ENCODE data around the gene IL33. TPM values are rescaled to one million over a fixed set of nuclear protein-coding genes. Genes with fewer than 3 reads are reported as not detected.

The IL33 gene
- total RNA-seq, 1 experiment from 2014 or later, result 0.07 TPM

DNA sequence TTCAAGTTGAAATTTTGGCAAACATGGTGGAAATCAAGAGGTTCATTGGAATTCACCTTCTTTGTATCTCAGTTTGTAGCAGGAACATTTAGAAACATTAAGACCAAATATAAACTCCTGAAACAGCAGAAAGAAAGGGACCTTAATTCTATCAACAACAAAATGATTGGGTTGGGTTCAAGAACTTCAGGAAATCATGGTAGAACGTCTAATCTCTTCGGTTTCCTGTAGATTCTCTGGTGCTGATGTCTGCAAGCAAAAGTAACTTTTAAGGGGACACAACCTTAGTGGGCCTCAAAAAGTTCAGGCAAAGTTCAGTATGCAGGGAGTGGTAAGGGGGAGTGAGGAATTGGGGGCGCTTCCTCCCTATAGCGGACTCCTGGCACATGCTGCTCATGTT lies 3.4 kb downstream of the IL33 start:
- Mint-ChIP-seq H3K27me3 (ENCODE audit: low read depth) (no peaks in the 10 kb centered on the region), H3K27ac (no peak overlapping the region), H3K36me3 (no peaks in the 10 kb centered on the region), H3K4me3 (no peak overlapping the region), H3K9me3 (no peaks in the 10 kb centered on the region), H3K4me1 (peaks cover 9% of the 10 kb centered on the region)
- no peak for ATAC-seq
- no peak for TF ChIP-seq IRF2 (CRISPR knock-in tag; IDR thresholded peaks at IDR 0.05; ENCODE audit: borderline replicate concordance, low read depth)
- TF ChIP-seq, protein P1, sequence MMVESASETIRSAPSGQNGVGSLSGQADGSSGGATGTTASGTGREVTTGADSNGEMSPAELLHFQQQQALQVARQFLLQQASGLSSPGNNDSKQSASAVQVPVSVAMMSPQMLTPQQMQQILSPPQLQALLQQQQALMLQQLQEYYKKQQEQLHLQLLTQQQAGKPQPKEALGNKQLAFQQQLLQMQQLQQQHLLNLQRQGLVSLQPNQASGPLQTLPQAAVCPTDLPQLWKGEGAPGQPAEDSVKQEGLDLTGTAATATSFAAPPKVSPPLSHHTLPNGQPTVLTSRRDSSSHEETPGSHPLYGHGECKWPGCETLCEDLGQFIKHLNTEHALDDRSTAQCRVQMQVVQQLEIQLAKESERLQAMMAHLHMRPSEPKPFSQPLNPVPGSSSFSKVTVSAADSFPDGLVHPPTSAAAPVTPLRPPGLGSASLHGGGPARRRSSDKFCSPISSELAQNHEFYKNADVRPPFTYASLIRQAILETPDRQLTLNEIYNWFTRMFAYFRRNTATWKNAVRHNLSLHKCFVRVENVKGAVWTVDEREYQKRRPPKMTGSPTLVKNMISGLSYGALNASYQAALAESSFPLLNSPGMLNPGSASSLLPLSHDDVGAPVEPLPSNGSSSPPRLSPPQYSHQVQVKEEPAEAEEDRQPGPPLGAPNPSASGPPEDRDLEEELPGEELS (CRISPR knock-in tag; IDR thresholded peaks at IDR 0.05), result no peak
- TF ChIP-seq ZBTB21 (CRISPR knock-in tag; IDR thresholded peaks at IDR 0.05; ENCODE audit: borderline replicate concordance), result no peak
- TF ChIP-seq ZBTB43 (CRISPR knock-in tag; IDR thresholded peaks at IDR 0.05), result no peak
- ChIA-PET POLR2A (no interaction called here), CTCF (no interaction called here)
- no peak for DNase-seq (ENCODE audit: low spot score)

GRCh38 chr9:6219981-6220380 lies 4.4 kb downstream of the IL33 start:
- no peaks in the 10 kb centered on the region for H3K9me3 Mint-ChIP-seq
- peaks cover 9% of the 10 kb centered on the region for H3K4me1 Mint-ChIP-seq
- no peak overlapping the region for H3K4me3 Mint-ChIP-seq
- no peaks in the 10 kb centered on the region for H3K36me3 Mint-ChIP-seq
- no peaks in the 10 kb centered on the region for H3K27me3 Mint-ChIP-seq (ENCODE audit: low read depth)
- H3K27ac Mint-ChIP-seq, result no peak overlapping the region
- ChIA-PET CTCF (no interaction called here), POLR2A (no interaction called here)
- no peak for DNase-seq (ENCODE audit: low spot score)
- no peak for ATAC-seq
- TF ChIP-seq STAT6 (CRISPR knock-in tag; conservative IDR thresholded peaks at IDR 0.05; ENCODE audit: low read depth) (no peak), GRHL2 (CRISPR knock-in tag; IDR thresholded peaks at IDR 0.05; ENCODE audit: insufficient replicate concordance, severe bottlenecking) (no peak), E2F1 (CRISPR knock-in tag; IDR thresholded peaks at IDR 0.05) (no peak), OVOL2 (CRISPR knock-in tag; IDR thresholded peaks at IDR 0.05; ENCODE audit: borderline replicate concordance) (no peak), ZNF263 (CRISPR knock-in tag; IDR thresholded peaks at IDR 0.05; ENCODE audit: low read depth) (no peak), CBFB (CRISPR knock-in tag; IDR thresholded peaks at IDR 0.05; ENCODE audit: low read depth) (no peak), PRRX2 (CRISPR knock-in tag; IDR thresholded peaks at IDR 0.05) (no peak), TCF7 (CRISPR knock-in tag; IDR thresholded peaks at IDR 0.05; ENCODE audit: low read depth) (no peak), JAZF1 (CRISPR knock-in tag; IDR thresholded peaks at IDR 0.05) (no peak), EMX1 (CRISPR knock-in tag; IDR thresholded peaks at IDR 0.05) (no peak), ATF1 (CRISPR knock-in tag; IDR thresholded peaks at IDR 0.05) (no peak), NFATC4 (CRISPR knock-in tag; IDR thresholded peaks at IDR 0.05) (no peak), TEAD1 (CRISPR knock-in tag; IDR thresholded peaks at IDR 0.05) (no peak), MAX (CRISPR knock-in tag; IDR thresholded peaks at IDR 0.05) (no peak), MYBL2 (CRISPR knock-in tag; IDR thresholded peaks at IDR 0.05) (no peak)
- TF ChIP-seq, protein P2, sequence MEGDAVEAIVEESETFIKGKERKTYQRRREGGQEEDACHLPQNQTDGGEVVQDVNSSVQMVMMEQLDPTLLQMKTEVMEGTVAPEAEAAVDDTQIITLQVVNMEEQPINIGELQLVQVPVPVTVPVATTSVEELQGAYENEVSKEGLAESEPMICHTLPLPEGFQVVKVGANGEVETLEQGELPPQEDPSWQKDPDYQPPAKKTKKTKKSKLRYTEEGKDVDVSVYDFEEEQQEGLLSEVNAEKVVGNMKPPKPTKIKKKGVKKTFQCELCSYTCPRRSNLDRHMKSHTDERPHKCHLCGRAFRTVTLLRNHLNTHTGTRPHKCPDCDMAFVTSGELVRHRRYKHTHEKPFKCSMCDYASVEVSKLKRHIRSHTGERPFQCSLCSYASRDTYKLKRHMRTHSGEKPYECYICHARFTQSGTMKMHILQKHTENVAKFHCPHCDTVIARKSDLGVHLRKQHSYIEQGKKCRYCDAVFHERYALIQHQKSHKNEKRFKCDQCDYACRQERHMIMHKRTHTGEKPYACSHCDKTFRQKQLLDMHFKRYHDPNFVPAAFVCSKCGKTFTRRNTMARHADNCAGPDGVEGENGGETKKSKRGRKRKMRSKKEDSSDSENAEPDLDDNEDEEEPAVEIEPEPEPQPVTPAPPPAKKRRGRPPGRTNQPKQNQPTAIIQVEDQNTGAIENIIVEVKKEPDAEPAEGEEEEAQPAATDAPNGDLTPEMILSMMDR (IDR thresholded peaks at IDR 0.05), result no peak
- TF ChIP-seq, protein P3, sequence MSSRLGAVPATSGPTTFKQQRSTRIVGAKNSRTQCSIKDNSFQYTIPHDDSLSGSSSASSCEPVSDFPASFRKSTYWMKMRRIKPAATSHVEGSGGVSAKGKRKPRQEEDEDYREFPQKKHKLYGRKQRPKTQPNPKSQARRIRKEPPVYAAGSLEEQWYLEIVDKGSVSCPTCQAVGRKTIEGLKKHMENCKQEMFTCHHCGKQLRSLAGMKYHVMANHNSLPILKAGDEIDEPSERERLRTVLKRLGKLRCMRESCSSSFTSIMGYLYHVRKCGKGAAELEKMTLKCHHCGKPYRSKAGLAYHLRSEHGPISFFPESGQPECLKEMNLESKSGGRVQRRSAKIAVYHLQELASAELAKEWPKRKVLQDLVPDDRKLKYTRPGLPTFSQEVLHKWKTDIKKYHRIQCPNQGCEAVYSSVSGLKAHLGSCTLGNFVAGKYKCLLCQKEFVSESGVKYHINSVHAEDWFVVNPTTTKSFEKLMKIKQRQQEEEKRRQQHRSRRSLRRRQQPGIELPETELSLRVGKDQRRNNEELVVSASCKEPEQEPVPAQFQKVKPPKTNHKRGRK (CRISPR knock-in tag; IDR thresholded peaks at IDR 0.05; ENCODE audit: borderline replicate concordance), result no peak
- TF ChIP-seq, protein P4, sequence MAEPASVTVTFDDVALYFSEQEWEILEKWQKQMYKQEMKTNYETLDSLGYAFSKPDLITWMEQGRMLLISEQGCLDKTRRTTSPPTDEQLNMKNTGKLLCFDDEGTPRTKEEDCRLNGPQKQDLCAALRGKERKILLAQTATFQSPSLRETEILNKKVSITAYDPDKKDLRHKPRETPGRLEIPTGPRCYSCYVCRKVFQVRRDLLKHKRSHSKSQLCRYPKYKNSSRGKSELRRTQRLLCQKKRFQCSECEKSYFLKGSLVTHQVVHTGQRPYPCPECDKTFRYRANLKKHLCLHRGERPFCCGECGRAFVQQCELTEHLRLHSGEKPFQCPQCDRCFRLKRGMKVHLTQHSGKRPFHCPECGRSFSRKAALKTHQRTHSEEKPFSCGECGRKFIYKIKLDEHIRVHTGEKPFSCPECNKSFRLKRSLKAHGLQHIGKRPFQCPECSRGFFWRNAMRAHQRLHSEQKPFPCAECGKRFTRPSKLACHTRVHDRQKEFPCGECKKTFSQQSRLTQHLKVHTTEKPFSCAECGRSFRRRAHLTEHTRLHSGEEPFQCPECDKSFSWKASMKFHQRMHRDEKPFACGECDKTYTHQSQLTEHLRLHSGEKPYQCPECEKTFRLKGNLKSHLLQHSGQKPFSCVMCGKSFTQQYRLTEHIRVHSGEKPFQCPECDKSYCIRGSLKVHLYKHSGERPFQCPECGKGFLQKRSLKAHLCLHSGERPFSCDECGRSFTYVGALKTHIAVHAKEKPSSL (CRISPR knock-in tag; conservative IDR thresholded peaks at IDR 0.05), result no peak

Data from WTC11 (cell line).